K562 (cell line): ENCODE data around the gene GPC1. TPM values are rescaled to one million over a fixed set of nuclear protein-coding genes. Genes with fewer than 3 reads are reported as not detected.

Experiments used
- ATAC-seq: fragments of 200-7000 bp; cut with Tn5 transposase; 3 replicates; pipeline ENCODE4 v1.9.1; 2020; ENCODE audit warnings: moderate library complexity
- BruUV-seq: library from RNA; stranded (reverse); fragments of 400-500 nt; replicated peaks from 2 replicates; lab custom pipeline; 2021; lab: Mats Ljungman, UMichigan
- CTCF ChIA-PET: fragments of 300-600 bp; formaldehyde crosslinking; extraction: SDS; loops from one replicate; lab custom pipeline; 2021; ENCODE audit warnings: low intra/inter-chr PET ratio; lab: Yijun Ruan, JAX
- POLR2A ChIA-PET: fragments of 300-600, 350-650 bp; sonication (Branson Sonifier 250); formaldehyde crosslinking; extraction: SDS; loops from one replicate; lab custom pipeline; 2021; ENCODE audit warnings: antibody characterized with exemption, inconsistent platforms; lab: Yijun Ruan, JAX
- DNase-seq, 4 experiments: peaks; one replicate each; pipeline versions ENCODE4 v3.0.0 to v3.0.0-alpha.2; 2011 to 2018; ENCODE audit warnings: low spot score in 3 of 4, mixed read lengths in 3 of 4; ENCODE audit errors: extremely low read depth in 1 of 4
- FAIRE-seq: peaks from 2 replicates; lab custom pipeline; 2011; peaks lifted over from hg19 to GRCh38; lab: Jason Lieb, UNC
- H2AFZ ChIP-seq: 2 replicates; pipeline ENCODE4 v1.6.0; 2011; ENCODE audit warnings: low read depth, low read length, control low read depth, inconsistent platforms
- H3K27ac ChIP-seq: fragments of 200-600 bp; 3 replicates; pipeline ENCODE4 v1.8.0; 2011; ENCODE audit warnings: low read depth, mild to moderate bottlenecking, control low read depth, inconsistent platforms, low read length, moderate library complexity, mixed read lengths; ENCODE audit errors: extremely low read depth
- H3K27me3 ChIP-seq, 2 experiments: fragments of 300-600 bp in 1 of 2; 2 replicates in 1 of 2; 3 replicates in 1 of 2; pipeline versions ENCODE4 v1.6.0 to v1.8.0; 2011; ENCODE audit warnings: inconsistent platforms in 2 of 2, low read length in 2 of 2, mild to moderate bottlenecking in 1 of 2, mixed read lengths in 1 of 2, moderate library complexity in 1 of 2; ENCODE audit not compliant: control insufficient read depth in 2 of 2, insufficient read depth in 2 of 2
- H3K36me3 ChIP-seq: fragments of 300-600 bp; 3 replicates; pipeline ENCODE4 v1.8.0; 2011; ENCODE audit warnings: mild to moderate bottlenecking, low read length, inconsistent platforms; ENCODE audit not compliant: control insufficient read depth, insufficient read depth
- H3K4me1 ChIP-seq, 2 experiments: fragments of 200-600 bp in 1 of 2; replicated peaks in 1 of 2; 2 replicates in 1 of 2; 3 replicates in 1 of 2; pipeline versions ENCODE4 v1.5.1 to v1.8.0; 2011; ENCODE audit warnings: inconsistent platforms in 2 of 2, low read length in 2 of 2, mild to moderate bottlenecking in 1 of 2, mixed read lengths in 1 of 2, moderate library complexity in 1 of 2; ENCODE audit not compliant: control insufficient read depth in 2 of 2, insufficient read depth in 2 of 2
- H3K4me2 ChIP-seq: 2 replicates; pipeline ENCODE4 v1.6.1; 2011; ENCODE audit warnings: low read length, control low read depth, inconsistent platforms, mixed read lengths; ENCODE audit not compliant: insufficient read depth
- H3K4me3 ChIP-seq: fragments of 200-600 bp; sonication (generic), shearing (Covaris generic); 2 replicates; pipeline ENCODE4 v1.5.1; 2016; ENCODE audit warnings: control low read depth, inconsistent platforms
- H3K79me2 ChIP-seq: fragments of 200-600 bp; 3 replicates; pipeline ENCODE4 v1.8.0; 2011; ENCODE audit warnings: low read length, inconsistent platforms; ENCODE audit not compliant: control insufficient read depth, insufficient read depth
- H3K9ac ChIP-seq, 2 experiments: 2 replicates each; pipeline versions ENCODE4 v1.6.0 to v1.6.1; 2011; ENCODE audit warnings: low read depth in 2 of 2, low read length in 2 of 2, control low read depth in 1 of 2, inconsistent platforms in 1 of 2, mild to moderate bottlenecking in 1 of 2, mixed read lengths in 1 of 2; ENCODE audit not compliant: insufficient read depth in 1 of 2
- H3K9me1 ChIP-seq: one replicate; pipeline ENCODE4 v1.6.0; 2011; ENCODE audit warnings: inconsistent platforms, mild to moderate bottlenecking, low read length, moderate library complexity; ENCODE audit not compliant: control insufficient read depth, insufficient read depth
- H3K9me3 ChIP-seq: replicated peaks from 2 replicates; pipeline ENCODE4 v1.5.1; 2011; ENCODE audit warnings: low read depth, low read length, inconsistent platforms; ENCODE audit not compliant: control insufficient read depth, insufficient read depth
- H4K20me1 ChIP-seq: replicated peaks from 2 replicates; pipeline ENCODE4 v1.6.1; 2011; ENCODE audit warnings: low read length, inconsistent platforms, mixed read lengths; ENCODE audit not compliant: control insufficient read depth, insufficient read depth
- DDX20 ChIP-seq: fragments of 450-650 bp; IDR thresholded peaks from 2 replicates; pipeline ENCODE4 v1.6.1; 2016; ENCODE audit warnings: missing genetic modification characterization, low read depth, mild to moderate bottlenecking, missing compliant biosample characterization, moderate library complexity
- GTF2A2 ChIP-seq: IDR thresholded peaks from 2 replicates; pipeline ENCODE4 v1.6.1; 2016; ENCODE audit warnings: mild to moderate bottlenecking, missing genetic modification characterization, missing compliant biosample characterization
- HNRNPK ChIP-seq: fragments of 200-400 bp; formaldehyde crosslinking; IDR thresholded peaks from one replicate; pipeline ENCODE4 v1.6.1; 2018; ENCODE audit warnings: mild to moderate bottlenecking, low read depth, low read length; ENCODE audit not compliant: poor library complexity, severe bottlenecking
- JUND ChIP-seq, 2 experiments: IDR thresholded peaks; 2 replicates in 1 of 2; 3 replicates in 1 of 2; pipeline ENCODE4 v1.6.1; 2011; ENCODE audit warnings: borderline replicate concordance in 2 of 2, low read depth in 2 of 2, low read length in 2 of 2, improper control_type of control experiment in 1 of 2, missing biosample characterization in 1 of 2, missing genetic modification characterization in 1 of 2, missing genetic modification reagents in 1 of 2
- KLF13 ChIP-seq: fragments of 450-650 bp; IDR thresholded peaks from 2 replicates; pipeline ENCODE4 v1.6.1; 2016; ENCODE audit warnings: missing genetic modification characterization, low read depth, mild to moderate bottlenecking, missing compliant biosample characterization, moderate library complexity, borderline replicate concordance
- WGBS: fragments of 100-300 bp; shearing (Covaris generic); methylation state at CpG from one replicate; pipeline ENCODE4 v1.1.6; 2016; ENCODE audit warnings: low coverage, mixed read lengths; ENCODE audit not compliant: insufficient coverage; ENCODE audit errors: missing lambda C conversion rate; 5-methylcytosine and 5-hydroxymethylcytosine counted together
- in situ Hi-C: fragments of 300-500 bp; cut with MboI; formaldehyde crosslinking; loops from 4 replicates; pipeline ENCODE4 v1.15.0; 2018; ENCODE audit warnings: inconsistent platforms, mixed read lengths
- intact Hi-C: fragments of 100-400 bp; cut with micrococcal nuclease; formaldehyde crosslinking; loops from 2 replicates; pipeline ENCODE4 v1.14.2; 2022
- polyA plus RNA-seq, 8 experiments: library from polyadenylated mRNA; depleted of rRNA in 4 of 8; stranded (reverse) in 5 of 8; unstranded in 3 of 8; fragments of >200 nt; fragmentation: Nextera tagmentation in 2 of 8; fragmentation: Illumina TruSeq in 1 of 8; extraction: Ambion mirVana in 2 of 8; extraction: Trizol in 1 of 8; gene quantifications; 2 replicates each; pipeline versions ENCODE4 v1.2.1 to v1.2.3, GENCODE V29; 2011 to 2014; ENCODE audit warnings: inconsistent platforms in 1 of 8, missing spikeins in 1 of 8
- total RNA-seq, 7 experiments: library from RNA; depleted of rRNA in 6 of 7; stranded (reverse); fragments of >200 nt in 6 of 7; fragmentation: Illumina TruSeq in 2 of 7; extraction: Trizol in 2 of 7; gene quantifications; 2 replicates each; pipeline versions ENCODE4 v1.2.1 to v1.2.3, GENCODE V29; 2011 to 2021; ENCODE audit warnings: low replicate concordance in 1 of 7
- TF ChIP-seq, protein P1 (sequence below): fragments of 450-650 bp; IDR thresholded peaks from 2 replicates; pipeline ENCODE4 v1.6.1; 2017; ENCODE audit warnings: mild to moderate bottlenecking, moderate library complexity
- TF ChIP-seq, protein P2 (sequence below), 2 experiments: fragments of 450-650 bp in 1 of 2; sonication (generic) in 1 of 2; formaldehyde crosslinking in 1 of 2; IDR thresholded peaks; 2 replicates each; pipeline versions ENCODE4 v1.7.1 to v1.9.0; 2016 to 2022; ENCODE audit warnings: inconsistent platforms in 1 of 2, mild to moderate bottlenecking in 1 of 2, missing genetic modification reagents in 1 of 2

GPC1 gene
- total and polyA plus RNA-seq, 9 of the 15 experiments (the other 6 are each of a cell fraction or from before 2014, with no cell fraction given) = 0.07 to 0.82 (median 0.14) TPM; not detected in 3

DNA sequence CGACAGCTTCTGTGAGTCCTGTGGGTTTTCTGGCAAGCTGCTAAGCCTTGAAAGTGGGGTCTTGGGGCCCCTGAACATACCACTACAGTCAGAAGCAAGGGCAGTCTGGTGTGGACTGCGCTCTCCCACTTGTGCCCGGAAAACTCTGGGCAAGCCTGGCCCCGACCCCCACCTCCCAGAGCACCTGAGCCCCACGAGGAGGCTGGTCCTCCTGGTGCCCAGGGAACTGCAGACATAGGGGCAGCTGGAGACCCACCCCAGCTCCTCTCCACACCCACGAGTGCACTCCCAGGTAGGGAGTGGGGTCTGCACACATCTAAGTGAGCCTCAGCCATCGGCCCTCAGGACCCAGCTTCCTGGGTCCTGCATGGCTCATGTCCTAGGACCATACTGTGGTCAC lies 16.2 kb upstream of the GPC1 start:
- Histone ChIP-seq H3K9me3 (no peaks in the 10 kb centered on the region), H3K9ac (no peak overlapping the region), H3K79me2 (no peaks in the 10 kb centered on the region), H3K4me3 (no peak overlapping the region), H3K9me1 (no peaks in the 10 kb centered on the region), H4K20me1 (no peaks in the 10 kb centered on the region), H3K4me1 (no peaks in the 10 kb centered on the region), H3K27ac (no peak overlapping the region), H2AFZ (no peak overlapping the region), H3K4me2 (no peak overlapping the region), H3K36me3 (no peaks in the 10 kb centered on the region), H3K27me3 (peaks cover 0 to 8% of the 10 kb centered on the region in 2 experiments; a peak in 2 of 5 replicates)
- BruUV-seq = no TSS peak
- no peak for DNase-seq
- ATAC-seq = no peak
- intact Hi-C loops (no loop called here), in situ Hi-C loops (no loop called here)
- 0% methylated on average over 6 of the region's 7 CpGs for WGBS
- CTCF ChIA-PET = no interaction called here
- no peak for TF ChIP-seq DDX20 (tag)
- TF ChIP-seq HNRNPK = no peak
- no peak for TF ChIP-seq JUND (IDR thresholded peaks at IDR 0.05; ENCODE audit: borderline replicate concordance, low read depth, low read length)
- no peak for TF ChIP-seq JUND (tag; IDR thresholded peaks at IDR 0.05; ENCODE audit: borderline replicate concordance, low read depth, low read length)
- TF ChIP-seq KLF13 (tag) = no peak
- TF ChIP-seq, protein P1, sequence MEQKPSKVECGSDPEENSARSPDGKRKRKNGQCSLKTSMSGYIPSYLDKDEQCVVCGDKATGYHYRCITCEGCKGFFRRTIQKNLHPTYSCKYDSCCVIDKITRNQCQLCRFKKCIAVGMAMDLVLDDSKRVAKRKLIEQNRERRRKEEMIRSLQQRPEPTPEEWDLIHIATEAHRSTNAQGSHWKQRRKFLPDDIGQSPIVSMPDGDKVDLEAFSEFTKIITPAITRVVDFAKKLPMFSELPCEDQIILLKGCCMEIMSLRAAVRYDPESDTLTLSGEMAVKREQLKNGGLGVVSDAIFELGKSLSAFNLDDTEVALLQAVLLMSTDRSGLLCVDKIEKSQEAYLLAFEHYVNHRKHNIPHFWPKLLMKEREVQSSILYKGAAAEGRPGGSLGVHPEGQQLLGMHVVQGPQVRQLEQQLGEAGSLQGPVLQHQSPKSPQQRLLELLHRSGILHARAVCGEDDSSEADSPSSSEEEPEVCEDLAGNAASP = no peak
- TF ChIP-seq, protein P2, sequence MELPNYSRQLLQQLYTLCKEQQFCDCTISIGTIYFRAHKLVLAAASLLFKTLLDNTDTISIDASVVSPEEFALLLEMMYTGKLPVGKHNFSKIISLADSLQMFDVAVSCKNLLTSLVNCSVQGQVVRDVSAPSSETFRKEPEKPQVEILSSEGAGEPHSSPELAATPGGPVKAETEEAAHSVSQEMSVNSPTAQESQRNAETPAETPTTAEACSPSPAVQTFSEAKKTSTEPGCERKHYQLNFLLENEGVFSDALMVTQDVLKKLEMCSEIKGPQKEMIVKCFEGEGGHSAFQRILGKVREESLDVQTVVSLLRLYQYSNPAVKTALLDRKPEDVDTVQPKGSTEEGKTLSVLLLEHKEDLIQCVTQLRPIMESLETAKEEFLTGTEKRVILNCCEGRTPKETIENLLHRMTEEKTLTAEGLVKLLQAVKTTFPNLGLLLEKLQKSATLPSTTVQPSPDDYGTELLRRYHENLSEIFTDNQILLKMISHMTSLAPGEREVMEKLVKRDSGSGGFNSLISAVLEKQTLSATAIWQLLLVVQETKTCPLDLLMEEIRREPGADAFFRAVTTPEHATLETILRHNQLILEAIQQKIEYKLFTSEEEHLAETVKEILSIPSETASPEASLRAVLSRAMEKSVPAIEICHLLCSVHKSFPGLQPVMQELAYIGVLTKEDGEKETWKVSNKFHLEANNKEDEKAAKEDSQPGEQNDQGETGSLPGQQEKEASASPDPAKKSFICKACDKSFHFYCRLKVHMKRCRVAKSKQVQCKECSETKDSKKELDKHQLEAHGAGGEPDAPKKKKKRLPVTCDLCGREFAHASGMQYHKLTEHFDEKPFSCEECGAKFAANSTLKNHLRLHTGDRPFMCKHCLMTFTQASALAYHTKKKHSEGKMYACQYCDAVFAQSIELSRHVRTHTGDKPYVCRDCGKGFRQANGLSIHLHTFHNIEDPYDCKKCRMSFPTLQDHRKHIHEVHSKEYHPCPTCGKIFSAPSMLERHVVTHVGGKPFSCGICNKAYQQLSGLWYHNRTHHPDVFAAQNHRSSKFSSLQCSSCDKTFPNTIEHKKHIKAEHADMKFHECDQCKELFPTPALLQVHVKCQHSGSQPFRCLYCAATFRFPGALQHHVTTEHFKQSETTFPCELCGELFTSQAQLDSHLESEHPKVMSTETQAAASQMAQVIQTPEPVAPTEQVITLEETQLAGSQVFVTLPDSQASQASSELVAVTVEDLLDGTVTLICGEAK (IDR thresholded peaks at IDR 0.05) = no peak
- TF ChIP-seq, protein P2 (CRISPR knock-in tag; IDR thresholded peaks at IDR 0.05) = no peak
- TF ChIP-seq GTF2A2 (tag) = no peak
- no peak for FAIRE-seq
- POLR2A ChIA-PET = no interaction called here
